Measurements from ENCODE around the gene PLB1.
"Not testable (repeated sequence)": the region's sequence is repeated elsewhere in the genome, so short reads cannot be mapped to it uniquely, and the experiment has no call there.

The PLB1 gene

DNA sequence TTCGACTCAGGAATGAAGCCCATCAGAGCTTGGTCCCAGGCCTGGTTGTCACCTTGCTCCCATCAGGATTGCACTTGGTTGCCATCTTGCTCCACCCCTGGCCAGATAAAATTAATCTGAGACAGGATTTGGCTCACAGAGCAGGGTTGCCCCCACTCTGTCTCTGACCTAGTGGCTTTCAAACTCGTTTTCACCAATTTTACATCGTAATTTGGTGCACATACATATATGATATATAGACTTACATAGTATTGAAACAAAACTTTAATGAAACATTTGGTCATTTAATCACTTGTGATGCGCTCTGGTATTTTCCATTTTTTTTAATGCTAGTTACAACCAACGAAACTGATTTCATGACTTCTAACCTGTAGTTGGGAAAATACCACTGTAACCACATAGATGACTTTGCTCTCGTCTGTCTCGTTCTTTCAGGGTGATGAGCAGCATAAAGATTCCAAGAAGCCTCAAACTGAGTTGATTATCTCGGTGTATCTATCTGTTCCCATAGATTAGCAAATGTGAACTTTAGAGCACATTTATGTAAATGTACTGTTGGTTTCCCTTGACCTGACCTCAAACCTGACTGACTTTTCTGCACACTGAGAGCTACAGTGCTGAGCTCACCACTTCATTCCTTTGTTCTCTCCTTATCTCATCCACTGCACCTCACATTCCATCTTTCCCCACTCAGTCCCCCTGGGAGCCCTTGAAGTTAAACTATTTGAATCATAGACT is 30.5 kb upstream of the PLB1 start:
- DNase-seq = no peak

DNA sequence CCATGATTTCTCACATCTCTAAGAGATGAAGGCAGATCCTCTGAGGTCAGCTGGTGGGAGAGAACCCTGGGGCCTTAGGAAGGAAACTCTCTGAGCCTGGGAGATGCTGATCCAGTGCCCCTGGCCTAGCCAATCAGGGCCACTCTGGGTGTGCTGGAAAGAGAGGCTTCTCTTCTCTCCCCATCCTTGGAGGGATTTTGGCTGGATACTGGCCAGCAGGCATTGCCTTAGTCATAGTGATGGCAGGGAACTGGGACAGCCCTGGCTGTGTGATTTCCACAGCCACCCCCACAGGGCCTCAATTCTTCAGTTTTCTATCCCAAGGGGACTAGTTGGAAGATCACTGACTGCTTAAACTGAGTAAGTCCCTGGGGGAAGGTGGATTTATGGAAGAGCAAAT is 26.6 kb upstream of the PLB1 start:
- DNase-seq = no peak

DNA sequence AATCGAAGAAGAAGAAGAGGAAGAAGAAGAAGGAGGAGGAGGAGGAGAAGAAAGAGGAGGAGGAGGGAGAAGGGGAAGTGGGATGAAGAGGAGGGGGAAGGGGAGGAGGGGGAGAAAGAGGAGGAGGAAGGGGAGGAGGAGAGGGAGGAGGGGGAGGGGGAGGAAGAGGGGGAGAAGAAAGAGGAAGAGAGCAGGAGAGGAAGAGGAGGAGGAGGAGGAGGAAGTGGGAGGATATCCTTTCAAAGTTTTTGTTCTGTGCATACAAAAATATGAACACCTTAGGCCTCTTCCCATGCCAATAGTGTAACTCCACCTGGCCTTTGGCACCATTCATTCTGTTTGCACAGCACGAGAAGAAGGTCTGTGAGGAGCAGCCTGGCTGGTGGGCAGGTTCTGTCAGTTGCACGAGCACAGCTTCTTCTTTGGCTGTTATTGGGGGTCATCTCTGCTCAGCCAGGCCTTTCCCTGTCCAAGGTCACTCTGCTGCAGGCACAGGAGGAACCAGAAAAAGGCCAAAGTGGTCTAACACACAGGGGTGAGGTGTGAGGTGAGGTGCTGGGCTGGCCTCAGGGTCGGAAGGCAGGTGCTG is 25.8 kb upstream of the PLB1 start:
- DNase-seq = no peak

DNA sequence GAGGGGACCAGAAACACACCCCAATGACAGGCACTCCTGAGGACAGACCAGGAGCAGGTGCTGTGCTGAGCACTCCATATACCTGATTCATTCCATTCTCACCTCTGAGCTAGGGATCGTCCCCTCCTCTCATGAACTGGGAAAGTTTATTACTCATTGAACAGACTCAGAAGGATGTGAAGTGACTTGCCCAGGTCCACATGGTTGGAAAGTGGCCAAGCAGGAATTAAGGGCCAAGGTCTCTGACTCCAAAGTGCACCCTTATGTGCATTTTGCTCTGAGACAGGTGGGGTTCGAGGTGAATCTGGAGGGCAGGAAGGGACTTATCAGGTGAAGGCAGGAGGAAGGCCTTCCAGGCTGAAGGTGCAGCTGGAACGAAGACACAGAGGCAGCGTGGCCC is 25.1 kb upstream of the PLB1 start:
- DNase-seq = no peak

DNA sequence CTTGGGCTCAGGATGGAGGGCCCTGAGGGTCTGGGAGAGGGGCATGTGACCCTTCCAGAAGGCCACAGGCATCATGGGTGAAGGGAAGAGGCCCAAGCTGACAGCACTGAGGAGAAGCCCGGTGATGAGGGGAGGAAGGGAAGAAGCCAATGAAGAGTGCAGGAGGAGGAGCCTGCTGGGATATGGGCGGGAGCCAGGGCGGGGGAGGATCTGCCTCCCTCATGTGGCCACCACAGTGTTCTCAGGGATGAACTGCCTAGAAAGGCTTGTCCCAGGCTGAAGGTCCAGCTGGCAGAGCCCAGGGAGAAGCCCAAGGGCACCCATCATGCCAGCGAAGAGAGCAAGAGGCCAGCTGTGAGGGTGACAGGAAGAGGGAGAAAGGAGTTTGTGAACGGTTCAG is 24.6 kb upstream of the PLB1 start:
- DNase-seq = no peak

DNA sequence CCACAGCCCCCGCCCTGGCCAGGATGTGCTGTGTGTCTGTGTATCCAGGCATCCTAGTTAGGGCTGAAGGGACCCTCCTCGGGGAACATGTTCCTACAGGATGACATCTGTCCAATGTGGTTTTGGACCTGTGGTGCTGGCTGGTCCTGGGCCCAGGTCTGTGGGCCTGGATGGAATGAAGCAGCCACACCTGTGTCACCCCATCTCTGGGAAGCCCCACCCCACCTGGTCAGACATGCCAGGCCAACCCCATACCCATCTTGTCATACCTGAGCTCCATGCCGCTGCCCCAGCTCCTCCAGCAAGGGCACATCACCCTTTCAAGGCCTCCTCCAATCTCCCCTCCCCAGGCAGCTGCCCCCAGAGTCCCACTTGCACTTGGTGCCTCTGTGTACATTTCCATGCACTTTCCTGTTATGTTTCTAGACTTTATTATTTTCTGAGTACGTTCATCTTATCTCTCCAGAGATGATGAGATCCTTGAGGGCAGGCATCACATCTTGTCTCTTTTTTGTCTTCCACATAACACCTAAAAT is 24.1 kb upstream of the PLB1 start:
- no peak for DNase-seq

DNA sequence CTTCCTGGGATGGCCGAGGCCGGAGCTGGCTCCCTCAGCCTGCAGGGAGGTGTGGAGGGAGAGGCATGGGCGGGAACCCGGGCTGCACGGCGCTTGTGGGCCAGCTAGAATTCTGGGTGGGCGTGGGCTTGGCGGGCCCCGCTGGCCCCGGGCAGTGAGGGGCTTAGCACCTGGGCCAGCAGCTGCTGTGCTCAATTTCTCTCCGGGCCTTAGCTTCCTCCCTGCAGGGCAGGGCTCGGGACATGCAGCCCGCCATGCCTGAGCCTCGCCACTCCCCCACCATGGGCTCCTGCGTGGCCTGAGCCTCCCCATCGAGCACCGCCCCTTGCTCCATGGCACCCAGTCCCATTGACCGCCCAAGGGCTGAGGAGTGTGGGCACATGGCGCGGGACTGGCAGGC is 23.2 kb upstream of the PLB1 start:
- DNase-seq = not testable (repeated sequence)

DNA sequence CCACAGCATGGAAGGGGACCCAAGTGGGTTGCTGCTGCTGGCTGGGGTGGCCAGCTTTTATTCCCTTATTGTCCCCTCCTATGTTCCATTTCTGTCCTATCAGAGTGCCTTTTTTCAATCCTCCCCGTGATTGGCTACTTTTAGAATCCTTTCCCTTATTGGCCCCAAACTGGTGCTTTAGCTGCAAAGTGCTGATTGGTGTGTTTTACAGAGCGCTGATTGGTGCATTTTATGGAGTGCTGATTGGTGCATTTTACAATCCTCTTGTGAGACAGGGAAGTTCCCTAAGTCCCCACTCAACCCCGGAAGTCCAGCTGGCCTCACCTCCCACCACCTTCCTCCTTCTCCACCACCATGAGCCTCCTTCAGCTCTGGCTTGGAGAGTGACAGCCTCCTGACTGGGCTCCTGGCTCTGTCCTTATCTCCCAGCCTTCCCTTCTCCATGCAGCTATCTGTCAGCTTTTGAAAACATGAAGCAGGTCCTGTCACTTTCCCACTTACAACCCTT is 20.7 kb upstream of the PLB1 start:
- DNase-seq = no peak

DNA sequence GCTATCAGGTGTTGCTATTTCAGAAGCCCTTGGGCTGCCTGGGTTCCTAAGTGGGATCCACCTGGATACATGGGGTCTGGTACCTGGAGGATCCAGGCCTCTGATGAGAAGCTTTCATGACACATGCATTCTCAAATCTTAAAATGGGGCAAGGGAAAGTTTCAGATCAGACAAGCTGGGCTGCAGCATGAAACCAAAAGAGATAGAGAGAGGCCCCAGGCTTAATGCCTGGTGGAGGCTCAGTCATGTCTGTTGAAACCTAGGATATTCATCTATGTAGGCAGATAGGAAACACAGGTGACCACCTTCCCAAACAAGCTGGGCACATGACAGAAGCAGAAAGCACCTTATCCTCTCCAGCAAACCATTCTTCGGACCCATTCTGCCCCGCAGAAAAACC is 18.8 kb upstream of the PLB1 start:
- DNase-seq = no peak

DNA sequence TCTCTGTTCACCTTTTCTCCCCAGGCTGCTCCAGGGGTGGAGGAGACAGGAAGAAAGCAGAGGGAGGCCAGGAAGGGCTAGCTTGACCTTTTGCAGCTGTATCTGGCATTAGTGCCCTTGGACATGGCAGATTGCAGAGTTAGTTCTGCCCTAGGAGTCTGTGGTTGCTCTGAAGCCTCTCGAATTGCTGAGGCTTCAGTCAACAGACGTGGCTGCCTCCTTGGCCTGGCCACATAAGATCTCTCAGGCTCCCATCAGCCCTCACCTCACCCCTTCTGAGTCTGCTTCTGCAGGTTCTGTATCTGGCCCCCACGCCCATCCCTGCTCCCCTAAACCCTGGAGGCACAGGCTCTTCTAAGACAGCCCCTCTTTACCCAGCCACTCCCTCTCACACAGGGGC is 18.2 kb upstream of the PLB1 start:
- no peak for DNase-seq

DNA sequence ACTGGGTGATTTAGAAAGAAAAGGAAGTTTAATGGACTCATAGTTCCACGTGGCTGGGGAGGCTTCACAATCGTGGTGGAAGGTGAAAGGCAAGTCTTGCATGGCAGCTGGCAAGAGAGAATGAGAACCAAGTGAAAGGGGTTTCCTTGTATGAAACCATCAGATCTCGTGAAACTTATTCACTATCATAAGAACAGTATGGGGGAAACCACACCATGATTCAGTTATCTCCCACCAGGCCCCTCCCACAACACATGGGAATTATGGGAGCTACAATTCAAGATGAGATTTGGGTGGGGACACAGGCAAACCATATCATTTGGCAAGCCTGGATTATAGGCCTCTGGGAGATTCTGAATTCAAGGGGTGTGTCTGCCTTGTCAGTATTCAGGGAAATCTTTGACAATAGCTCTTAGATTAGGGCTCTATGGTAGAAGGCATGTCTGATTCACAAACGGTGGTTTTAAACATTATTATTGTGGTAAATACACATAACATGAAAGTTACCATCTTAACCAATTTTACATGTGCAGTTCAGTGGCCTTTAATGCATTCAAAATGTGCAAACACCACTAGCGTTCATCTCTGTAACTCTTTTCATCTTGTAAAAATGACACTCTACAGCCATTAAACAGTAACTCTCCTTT is 15.3 kb upstream of the PLB1 start:
- DNase-seq = no peak

DNA sequence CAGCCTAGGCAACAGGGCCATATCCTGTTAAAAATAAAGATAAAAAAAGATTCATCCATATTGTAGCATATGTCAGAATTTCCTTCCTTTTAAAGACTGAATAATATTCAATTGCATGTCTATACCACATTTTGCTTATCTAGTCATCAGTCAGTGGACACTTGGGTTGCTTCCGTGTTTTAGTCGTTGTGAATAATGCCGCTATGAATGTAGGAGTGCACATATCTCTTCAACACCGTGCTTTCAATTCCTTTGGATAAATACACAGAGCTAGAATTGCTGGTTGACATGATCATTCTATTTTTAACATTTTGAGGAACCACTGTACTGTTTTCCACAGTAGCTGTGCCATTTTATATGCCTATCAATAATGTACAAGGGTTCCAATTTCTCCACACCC is 14.0 kb upstream of the PLB1 start:
- DNase-seq = no peak

DNA sequence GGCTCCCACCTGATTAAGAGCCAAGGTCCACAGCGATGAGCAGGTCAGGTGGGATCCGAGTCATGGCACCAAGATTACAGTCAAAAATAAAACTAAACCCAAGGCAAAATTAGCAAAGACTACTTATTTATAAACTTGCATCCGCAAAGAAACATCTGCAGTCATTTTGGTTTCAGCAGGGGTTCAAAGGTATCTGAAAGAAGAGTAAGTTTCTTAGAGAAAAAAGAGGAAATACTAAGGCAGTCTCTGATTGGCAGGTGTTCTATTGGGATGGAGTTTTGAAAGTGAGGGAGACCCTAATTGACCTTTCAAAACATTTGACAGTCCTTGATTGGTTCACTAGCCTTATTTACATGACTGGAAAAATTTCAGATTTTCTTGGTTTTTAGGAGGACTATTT is 11.0 kb upstream of the PLB1 start:
- DNase-seq = no peak

DNA sequence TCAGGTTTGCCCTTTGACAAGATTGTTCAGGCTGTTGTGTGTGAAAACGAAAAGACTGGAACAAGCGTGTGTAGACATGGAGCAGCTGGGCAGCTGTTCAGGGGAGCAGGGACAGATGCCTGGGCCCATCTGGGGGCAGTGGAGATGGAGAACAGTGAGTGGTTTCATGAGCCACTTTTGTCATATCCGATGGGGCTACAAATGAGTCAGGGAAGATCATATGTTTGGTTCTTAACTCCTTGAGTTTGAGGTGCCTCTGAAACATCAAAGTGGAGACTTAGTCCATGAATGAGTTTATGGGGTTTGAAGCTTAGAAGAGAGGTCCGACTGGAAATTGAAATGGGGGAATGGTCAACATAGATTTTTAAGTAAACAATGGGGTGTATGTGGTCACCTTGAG is 9.3 kb upstream of the PLB1 start:
- no peak for DNase-seq

DNA sequence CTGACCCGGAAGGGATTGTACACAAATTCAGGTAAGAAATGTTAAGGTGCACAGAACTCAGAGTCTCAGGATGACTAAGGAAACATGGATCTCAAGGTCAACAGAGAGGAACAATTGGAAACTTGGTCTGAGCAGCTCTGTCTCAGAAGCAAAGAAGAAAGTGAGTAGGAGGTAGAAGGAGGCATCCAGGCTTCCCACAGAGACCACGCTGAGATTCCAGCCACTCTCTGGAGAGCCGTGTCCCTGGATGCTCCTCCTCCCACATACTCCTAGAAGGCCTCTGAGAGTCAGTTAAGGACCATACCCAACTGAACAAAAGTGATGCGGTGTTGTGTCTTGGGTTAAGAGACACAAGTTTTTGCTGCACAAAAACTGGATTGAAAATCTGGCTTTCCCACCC is 8.6 kb upstream of the PLB1 start:
- no peak for DNase-seq

DNA sequence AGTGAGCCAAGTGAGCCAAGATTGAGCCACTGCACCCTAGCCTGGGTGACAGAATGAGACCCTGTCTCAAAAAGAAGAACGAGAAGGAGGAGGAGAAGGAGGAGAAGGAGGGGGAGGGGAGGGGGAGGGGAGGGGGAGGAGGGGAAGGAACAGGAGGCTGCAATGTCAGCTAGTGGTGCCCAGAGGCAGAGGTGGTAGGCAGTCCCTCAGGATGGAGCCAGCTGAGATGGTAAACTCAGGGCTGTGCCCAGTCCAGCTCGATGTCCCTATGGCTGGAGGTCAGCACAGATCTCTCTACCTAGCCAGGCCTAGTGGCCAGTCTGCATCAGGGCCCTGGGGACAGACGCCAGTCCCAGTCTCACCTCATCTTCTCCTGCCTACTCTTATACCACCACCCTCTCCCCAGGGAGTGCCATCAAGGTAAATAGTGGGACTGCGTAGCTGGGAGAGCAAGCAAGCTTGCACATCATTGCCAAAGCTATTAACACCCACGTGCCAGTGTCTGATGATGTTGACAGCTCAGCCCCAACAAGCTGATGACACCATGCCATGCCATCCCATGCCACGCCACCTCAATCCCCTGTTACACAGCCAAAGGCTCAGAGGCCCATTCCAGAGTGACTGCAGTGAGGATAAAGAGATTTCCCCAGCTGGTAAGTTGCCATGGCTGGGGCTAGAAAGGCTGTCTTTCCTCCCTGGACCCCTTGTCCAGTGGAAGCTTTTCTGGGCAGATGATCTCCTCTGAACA is 7.6 kb upstream of the PLB1 start:
- peak; percentile 25 for DNase-seq

DNA sequence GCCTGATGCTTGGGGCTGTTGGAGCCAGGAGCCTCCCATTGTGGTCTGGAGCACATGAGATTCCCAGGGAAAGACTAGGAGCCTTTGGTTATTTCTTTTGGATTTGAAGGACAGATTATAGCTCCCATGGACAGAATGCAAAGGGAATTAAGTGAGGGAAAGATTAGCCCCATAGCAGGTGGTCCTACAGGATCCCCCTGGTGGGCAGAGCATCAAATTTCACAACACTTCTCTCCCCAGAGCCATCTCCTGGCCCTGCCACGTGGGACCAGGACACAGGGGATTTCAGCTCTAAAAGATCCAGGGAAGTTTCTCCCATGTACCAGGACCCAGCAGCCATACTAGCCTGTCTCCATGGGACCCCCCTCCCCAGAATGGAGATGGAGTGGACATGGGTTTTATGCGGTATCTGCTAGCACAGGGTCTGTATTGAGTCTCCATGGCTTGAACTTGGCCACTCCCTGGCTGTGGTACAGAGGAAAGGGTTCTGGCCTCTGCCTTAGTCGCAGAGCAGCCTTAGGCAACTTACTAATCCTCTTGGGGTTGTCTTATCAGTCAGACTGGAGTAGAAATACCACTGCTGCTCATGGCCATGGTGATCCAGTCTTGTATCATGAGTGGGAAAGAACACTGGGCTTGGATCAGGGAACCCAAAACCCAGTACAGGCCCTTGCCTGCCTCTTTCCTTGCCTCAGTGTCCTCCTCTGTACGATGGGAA is 6.8 kb upstream of the PLB1 start:
- no peak for DNase-seq

DNA sequence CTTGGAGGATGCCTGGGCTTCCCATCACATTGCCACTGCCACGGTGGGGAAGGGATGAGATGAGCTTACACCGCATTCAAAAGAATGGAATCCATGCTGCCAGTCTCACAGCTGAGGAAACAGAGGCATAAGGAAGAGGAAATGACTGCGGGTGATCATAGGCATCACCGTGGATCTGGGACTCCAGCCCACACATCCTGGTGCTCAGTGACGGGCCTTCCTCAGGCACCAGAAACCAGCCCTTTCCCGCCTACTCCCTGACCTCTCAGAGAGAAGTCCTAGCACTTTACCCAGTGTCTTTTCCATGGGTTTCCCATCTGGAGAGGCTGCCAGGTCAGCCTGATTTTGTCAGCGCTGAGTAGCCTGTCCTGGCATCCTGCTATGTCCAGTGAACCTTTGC is 5.3 kb upstream of the PLB1 start:
- DNase-seq = no peak

DNA sequence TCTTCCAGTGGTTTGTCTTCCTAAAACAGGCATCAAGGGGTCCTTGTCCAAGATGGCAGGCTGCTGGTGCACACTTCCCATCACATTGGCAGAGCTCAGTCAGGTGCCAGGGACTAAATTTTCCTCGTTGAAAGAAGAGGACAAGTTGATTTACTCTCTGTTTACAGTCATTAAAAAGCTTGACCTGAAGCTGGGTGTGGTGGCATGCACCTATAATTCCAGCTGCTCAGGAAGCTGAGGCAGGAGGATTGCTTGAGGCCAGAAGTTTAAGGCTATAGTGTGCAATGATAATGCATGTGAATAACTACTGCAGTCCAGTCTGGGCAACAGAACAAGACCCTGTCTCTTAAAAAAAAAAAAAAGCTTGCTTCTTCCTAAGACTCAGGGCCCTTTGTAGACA is 3.6 kb upstream of the PLB1 start:
- no peak for DNase-seq

DNA sequence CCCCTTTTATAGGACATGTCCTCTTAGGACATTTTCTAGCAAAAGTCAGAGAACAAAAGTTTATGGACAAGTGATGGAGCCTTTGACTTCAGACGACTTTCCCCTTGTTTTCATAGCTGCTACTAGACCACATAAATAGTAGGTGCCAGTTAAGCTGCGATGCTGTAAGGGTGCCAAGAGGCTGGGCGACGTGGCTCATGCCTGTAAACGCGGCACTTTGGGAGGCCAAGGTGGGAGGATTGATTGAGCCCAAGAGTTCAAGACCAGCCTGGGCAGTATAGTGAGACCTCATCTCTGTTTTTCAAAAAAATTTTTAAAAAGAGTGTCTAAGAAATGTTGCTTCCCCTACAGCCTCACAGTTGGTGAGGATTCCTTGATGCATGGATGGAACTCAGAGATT is 2.2 kb upstream of the PLB1 start:
- no peak for DNase-seq

DNA sequence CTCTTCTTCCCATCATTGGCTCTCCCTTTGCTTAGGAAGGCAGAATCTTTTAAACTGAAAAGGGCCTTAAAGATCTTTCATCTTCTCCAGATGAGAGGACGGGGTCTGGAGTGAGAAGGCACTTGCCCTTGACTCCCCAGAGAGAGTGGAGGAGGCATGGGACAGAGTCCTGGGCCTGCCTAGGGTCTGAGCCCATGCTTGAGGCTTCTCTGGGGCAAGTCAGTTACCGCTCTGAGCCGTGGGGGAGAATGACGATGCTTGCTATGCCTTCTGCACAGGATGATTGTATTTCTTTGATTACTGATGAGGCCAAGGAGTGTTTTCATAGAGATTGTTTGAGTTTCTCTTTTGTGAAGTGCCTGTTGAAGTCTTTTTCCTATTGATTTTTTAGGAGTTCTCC is 921 bp downstream of the PLB1 start:
- DNase-seq = no peak

DNA sequence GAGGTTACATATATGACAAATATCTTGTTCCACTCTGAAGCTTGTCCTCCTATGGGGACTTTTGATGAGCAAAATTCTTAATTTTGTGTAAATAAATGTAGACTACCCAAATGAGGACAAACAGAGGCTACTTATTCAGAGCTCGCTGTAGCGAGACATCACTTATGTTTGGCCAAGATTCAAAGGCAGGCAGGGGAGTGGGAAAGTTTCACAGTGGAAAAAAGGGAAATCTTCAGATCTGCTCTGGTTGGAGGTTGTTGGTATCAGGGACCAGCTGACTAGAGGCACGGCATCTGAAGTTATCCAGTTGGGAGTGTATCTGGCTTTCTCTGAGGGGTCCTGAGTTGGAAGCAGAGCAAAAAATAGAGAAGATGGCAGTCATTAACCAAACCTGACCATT is 1.3 kb downstream of the PLB1 start:
- DNase-seq = no peak

DNA sequence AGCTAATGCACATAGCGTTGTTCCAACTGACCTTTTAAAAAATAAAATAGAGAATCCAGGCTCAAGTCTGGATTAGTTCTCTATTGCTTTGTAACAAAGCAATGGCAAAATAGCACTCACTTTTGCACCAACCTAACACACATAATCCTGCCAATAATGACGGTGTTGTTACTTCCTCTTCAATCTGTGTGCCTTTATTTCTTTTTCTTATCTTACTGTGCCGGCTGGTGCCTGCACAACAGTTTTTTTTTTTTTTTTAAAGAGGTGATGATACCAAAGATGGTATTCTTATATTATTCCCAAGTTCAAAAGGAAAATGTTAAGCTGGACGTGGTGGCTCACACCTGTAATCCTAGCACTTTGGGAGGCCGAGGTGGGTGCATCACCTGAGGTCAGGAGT is 3.4 kb downstream of the PLB1 start:
- DNase-seq = no peak
